ENCODE results near the gene PTDSS2. TPM values are rescaled to one million over a fixed set of nuclear protein-coding genes. Genes with fewer than 3 reads are reported as not detected.
A peak's percentile ranks its signal among the peaks of the same experiment; 100 is the strongest.

The PTDSS2 gene
- total RNA-seq, 1 donor from 2014 or later = 32.9 TPM

DNA sequence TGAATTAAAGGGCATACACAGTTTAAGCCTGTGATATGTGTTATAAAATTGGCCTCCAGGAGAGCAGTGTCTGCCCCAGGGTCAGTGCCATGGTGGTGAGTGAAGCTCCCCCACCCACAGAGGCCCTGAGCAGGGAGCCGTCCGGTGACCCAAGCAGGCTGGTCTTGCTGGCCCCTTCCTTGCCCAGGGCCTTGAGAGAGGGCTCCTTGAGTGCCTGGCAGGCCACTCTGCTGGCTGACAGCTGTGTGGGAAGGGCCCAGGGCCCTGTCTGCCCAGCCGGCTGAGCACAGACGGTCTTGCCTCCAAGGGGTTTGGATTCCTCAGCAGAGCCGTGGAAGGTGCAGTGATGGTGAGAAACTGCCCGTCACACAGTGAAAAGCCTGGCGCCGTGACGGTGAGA, 25.9 kb downstream of the PTDSS2 start:
- Histone ChIP-seq H3K36me3 (no peaks in the 10 kb centered on the region), H3K9me3 (no peaks in the 10 kb centered on the region), H3K4me1 (peaks cover 5% of the 10 kb centered on the region), H3K27ac (no peak overlapping the region), H3K4me3 (no peak overlapping the region), H3K27me3 (ENCODE audit: low read depth) (no peaks in the 10 kb centered on the region)
- intact Hi-C loops (cut with DNase I) = no loop called here
- TF ChIP-seq, protein P1, sequence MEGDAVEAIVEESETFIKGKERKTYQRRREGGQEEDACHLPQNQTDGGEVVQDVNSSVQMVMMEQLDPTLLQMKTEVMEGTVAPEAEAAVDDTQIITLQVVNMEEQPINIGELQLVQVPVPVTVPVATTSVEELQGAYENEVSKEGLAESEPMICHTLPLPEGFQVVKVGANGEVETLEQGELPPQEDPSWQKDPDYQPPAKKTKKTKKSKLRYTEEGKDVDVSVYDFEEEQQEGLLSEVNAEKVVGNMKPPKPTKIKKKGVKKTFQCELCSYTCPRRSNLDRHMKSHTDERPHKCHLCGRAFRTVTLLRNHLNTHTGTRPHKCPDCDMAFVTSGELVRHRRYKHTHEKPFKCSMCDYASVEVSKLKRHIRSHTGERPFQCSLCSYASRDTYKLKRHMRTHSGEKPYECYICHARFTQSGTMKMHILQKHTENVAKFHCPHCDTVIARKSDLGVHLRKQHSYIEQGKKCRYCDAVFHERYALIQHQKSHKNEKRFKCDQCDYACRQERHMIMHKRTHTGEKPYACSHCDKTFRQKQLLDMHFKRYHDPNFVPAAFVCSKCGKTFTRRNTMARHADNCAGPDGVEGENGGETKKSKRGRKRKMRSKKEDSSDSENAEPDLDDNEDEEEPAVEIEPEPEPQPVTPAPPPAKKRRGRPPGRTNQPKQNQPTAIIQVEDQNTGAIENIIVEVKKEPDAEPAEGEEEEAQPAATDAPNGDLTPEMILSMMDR (IDR thresholded peaks at IDR 0.05) = no peak
- DNase-seq = no peak
- ATAC-seq = no peak

DNA sequence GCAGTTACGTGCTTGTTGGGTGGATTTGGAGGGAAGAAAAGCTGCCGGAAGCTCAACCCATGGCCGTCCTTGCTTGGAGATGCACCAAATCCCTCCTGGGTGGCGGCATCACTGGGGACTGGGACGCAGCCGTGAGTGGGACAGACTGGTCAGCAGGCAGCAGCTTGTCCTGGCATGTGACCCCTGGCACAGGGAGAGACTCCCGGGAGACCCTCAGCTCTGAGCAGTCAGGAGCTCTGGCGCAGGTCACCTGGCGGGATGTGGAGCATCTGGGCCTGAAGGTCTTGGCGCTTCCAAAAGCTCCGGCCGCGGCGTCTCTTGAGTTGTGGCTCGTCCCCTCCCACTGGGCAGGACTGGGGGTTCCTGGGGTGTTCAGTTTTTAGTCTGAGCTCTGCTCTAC, 26.3 kb downstream of the PTDSS2 start:
- H3K4me3 ChIP-seq = no peak overlapping the region
- intact Hi-C loops (cut with DNase I) = no loop called here
- H3K4me1 ChIP-seq = no peaks in the 10 kb centered on the region
- ATAC-seq (no peak), DNase-seq (no peak)
- H3K27me3 ChIP-seq (ENCODE audit: low read depth) = no peaks in the 10 kb centered on the region
- TF ChIP-seq, protein P1 (IDR thresholded peaks at IDR 0.05) = no peak
- H3K9me3 ChIP-seq = no peaks in the 10 kb centered on the region
- no peaks in the 10 kb centered on the region for H3K36me3 ChIP-seq
- H3K27ac ChIP-seq = no peak overlapping the region

DNA sequence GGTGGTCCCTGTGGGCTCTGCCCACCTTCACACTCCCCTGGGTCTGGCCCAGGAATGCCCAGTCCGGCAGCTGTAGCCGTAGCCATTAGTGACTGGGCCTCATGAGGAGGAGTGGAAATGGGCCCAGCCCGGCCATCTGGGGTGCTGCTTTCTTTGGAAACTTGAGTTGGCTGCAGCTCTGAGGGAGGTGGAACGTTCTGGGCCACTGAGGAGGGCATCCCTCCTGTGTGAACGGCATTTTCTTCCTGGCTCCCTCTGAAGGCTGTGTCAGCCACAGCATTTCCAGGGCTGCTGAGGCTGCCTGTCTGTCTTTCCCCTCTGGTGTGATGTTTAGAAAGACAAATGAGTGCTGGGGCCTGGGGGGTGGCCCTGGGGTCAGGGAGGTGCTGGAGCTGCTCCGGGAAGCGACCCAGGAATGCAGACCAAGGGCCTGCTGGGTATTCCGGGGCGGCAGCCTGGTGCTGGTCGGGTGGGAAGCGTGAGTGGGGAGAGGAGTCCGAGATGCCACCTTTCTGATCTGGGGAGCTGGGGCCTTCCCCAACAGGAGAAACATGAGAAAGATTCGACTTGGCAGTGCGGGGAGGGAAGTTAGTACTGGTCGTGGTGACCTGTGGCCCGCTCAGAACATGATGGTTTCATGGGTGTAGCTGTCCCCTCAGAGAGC, 27.1 kb downstream of the PTDSS2 start:
- TF ChIP-seq, protein P1 (IDR thresholded peaks at IDR 0.05) = no peak
- Histone ChIP-seq H3K9me3 (no peaks in the 10 kb centered on the region), H3K4me3 (no peak overlapping the region), H3K36me3 (no peaks in the 10 kb centered on the region), H3K27ac (no peak overlapping the region), H3K27me3 (ENCODE audit: low read depth) (no peaks in the 10 kb centered on the region), H3K4me1 (no peaks in the 10 kb centered on the region)
- ATAC-seq (no peak), DNase-seq (no peak)
- intact Hi-C loops (cut with DNase I) = no loop called here

DNA sequence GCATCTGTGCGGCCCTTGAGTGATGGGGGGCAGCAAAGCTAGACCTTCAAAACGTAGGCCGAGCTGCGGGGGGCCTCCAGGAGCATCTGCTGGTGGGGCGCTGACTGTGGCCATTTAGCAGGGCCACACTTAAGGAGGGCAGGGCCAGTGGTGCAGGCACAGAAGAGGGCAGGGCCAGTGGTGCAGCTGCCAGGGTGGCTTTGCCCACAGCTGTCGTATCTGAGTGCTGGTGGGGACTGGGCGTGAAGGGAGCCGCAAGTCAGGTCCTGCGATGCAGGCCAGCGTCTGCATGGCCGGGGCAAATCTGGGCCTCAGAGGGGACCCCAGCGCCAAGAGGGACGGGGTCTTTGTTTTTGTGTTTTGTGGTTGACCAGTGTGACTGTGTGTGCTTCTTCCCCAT, 29.2 kb downstream of the PTDSS2 start:
- Histone ChIP-seq H3K4me1 (peaks cover 6% of the 10 kb centered on the region), H3K27me3 (ENCODE audit: low read depth) (no peaks in the 10 kb centered on the region), H3K36me3 (no peaks in the 10 kb centered on the region), H3K9me3 (no peaks in the 10 kb centered on the region), H3K4me3 (no peak overlapping the region), H3K27ac (no peak overlapping the region)
- no peak for ATAC-seq
- TF ChIP-seq, protein P1 (IDR thresholded peaks at IDR 0.05) = no peak
- intact Hi-C loops (cut with DNase I) = no loop called here
- no peak for DNase-seq

DNA sequence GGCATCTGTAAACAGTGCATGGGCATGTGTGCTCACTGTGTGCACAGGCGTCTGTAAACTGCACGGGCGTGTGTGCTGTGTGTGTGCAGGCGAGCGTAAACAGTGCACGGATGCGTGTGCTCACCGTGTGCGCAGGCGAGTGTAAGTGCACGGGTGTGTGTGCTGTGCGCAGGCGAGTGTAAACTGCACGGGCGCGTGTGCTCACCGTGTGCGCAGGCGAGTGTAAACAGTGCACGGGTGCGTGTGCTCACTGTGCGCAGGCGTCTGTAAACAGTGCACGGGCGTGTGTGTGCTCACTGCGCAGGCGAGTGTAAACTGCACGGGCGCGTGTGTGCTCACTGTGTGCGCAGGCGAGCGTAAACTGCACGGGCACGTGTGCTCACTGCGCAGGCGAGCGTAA, 34.5 kb downstream of the PTDSS2 start:
- H3K4me1 ChIP-seq = peaks cover 6% of the 10 kb centered on the region
- no peak overlapping the region for H3K27ac ChIP-seq
- TF ChIP-seq, protein P1 (IDR thresholded peaks at IDR 0.05) = no peak
- peaks cover 9% of the 10 kb centered on the region for H3K36me3 ChIP-seq
- H3K27me3 ChIP-seq (ENCODE audit: low read depth) = no peaks in the 10 kb centered on the region
- DNase-seq (no peak), ATAC-seq (peak in 1 of 2 donors; percentile 7)
- intact Hi-C loops (cut with DNase I) = no loop called here
- no peak overlapping the region for H3K4me3 ChIP-seq
- H3K9me3 ChIP-seq = no peaks in the 10 kb centered on the region

All from lower lobe of right lung (tissue), 2 donors.